Ovary (tissue), 9 donors: Measurements from ENCODE around the gene IDI2. TPM values are rescaled to one million over a fixed set of nuclear protein-coding genes. Genes with fewer than 3 reads are reported as not detected.

ENCODE experiments used
- DNase-seq, 5 donors: peaks; one replicate each; pipeline ENCODE4 v3.0.0-alpha.2; 2019 to 2020
- H3K27ac ChIP-seq, 2 donors: fragments of 200-600 bp; one replicate each; pipeline versions ENCODE4 v1.5.1 to v1.8.0; 2019 to 2022
- H3K27me3 ChIP-seq: fragments of 200-600 bp; one replicate; pipeline ENCODE4 v1.8.0; 2022
- H3K36me3 ChIP-seq: fragments of 200-600 bp; sonication (generic); one replicate; pipeline ENCODE4 v1.5.1; 2019
- H3K4me1 ChIP-seq: one replicate; pipeline ENCODE4 v1.8.1; 2013; ENCODE audit warnings: mild to moderate bottlenecking, moderate library complexity; ENCODE audit not compliant: insufficient read depth
- H3K4me3 ChIP-seq: fragments of 200-600 bp; sonication (generic); one replicate; pipeline ENCODE4 v1.5.1; 2017
- H3K9me3 ChIP-seq, 2 donors: fragments of 200-600 bp in 1 of 2; sonication (generic) in 1 of 2; one replicate each; pipeline versions ENCODE4 v1.5.1 to v1.8.1; 2013 to 2019; ENCODE audit warnings: mild to moderate bottlenecking in 1 of 2, moderate library complexity in 1 of 2
- CTCF ChIP-seq, 3 donors: fragments of 450-650 bp in 2 of 3; fragments of 200-600 bp in 1 of 3; IDR thresholded peaks; one replicate each; pipeline versions ENCODE4 v1.5.1 to v1.8.0; 2016 to 2022; ENCODE audit warnings: antibody characterized with exemption in 3 of 3, mild to moderate bottlenecking in 1 of 3
- EP300 ChIP-seq: sonication (generic); formaldehyde crosslinking; IDR thresholded peaks from one replicate; pipeline ENCODE4 v1.6.1; 2017; ENCODE audit warnings: antibody characterized with exemption
- POLR2A ChIP-seq: fragments of 450-650 bp; IDR thresholded peaks from one replicate; pipeline ENCODE4 v1.6.1; 2017; ENCODE audit warnings: antibody characterized with exemption, mild to moderate bottlenecking, moderate library complexity
- WGBS, 3 donors: extraction: QIAGEN DNeasy Blood & Tissue Kit in 1 of 3; methylation state at CpG; one replicate each; pipeline versions ENCODE4 v1.1.5 to v1.1.7; 2013 to 2017; 5-methylcytosine and 5-hydroxymethylcytosine counted together
- intact Hi-C, 4 donors: fragments of 100-400 bp; cut with DNase I; formaldehyde crosslinking; loops; one replicate each; pipeline versions ENCODE4 v1.11.0 to v1.15.1; 2022 to 2023
- polyA plus RNA-seq, 2 donors: library from polyadenylated mRNA; stranded (reverse); fragments of 200-250 nt in 1 of 2; fragments of 350-450 nt in 1 of 2; fragmentation: Illumina TruSeq in 1 of 2; extraction: RNeasy Lipid Tissue Mini Kit (QIAGEN cat#74804) in 1 of 2; gene quantifications; one replicate each; pipeline ENCODE4 v1.2.3, GENCODE V29; 2013 to 2014
- total RNA-seq, 7 donors: library from RNA; depleted of rRNA in 2 of 7; stranded (reverse); fragments of >200 nt in 2 of 7; fragmentation: NEBNext Ultra II Directional in 3 of 7; extraction: Animal tissue kit (Norgen Biotek cat#: 25700) in 3 of 7; gene quantifications; one replicate each; pipeline versions ENCODE4 v1.1.0 to v1.2.4, GENCODE V29; 2016 to 2023
- donor health status: DM: no; HTN: no; CAD: no; lungs with moderate emphysema.
- donor health status: DM: no; HTN: no; CAD: no.
- donor health status: Bipolar disorder and iron deficiency.
- donor health status: DM: yes; HTN: yes; CAD: no.
- donor health status: DM: no; HTN: no; CAD: no.
- donor health status: DM: yes; HTN: yes; CAD: no.

IDI2 gene
- total and polyA plus RNA-seq, 9 donors, result not detected

- no peak overlapping the region for H3K27ac ChIP-seq
- no peaks in the 10 kb centered on the region for H3K4me1 ChIP-seq
- TF ChIP-seq POLR2A (no peak), EP300 (no peak), CTCF (IDR thresholded peaks at IDR 0.05) (no peak)
- peaks cover 2% of the 10 kb centered on the region for H3K36me3 ChIP-seq
- H3K27me3 ChIP-seq, result no peaks in the 10 kb centered on the region
- H3K9me3 ChIP-seq, result no peaks in the 10 kb centered on the region
- intact Hi-C loops, result no loop called here
- no peak for DNase-seq
- 81 to 84% (median 83%) methylated on average over 19 of the region's 19 CpGs for WGBS, 3 donors
- no peak overlapping the region for H3K4me3 ChIP-seq
These were observed 28.2 kb downstream of the IDI2 start for GRCh38 chr10:997266-998022.

- Histone ChIP-seq H3K9me3 (no peaks in the 10 kb centered on the region), H3K27ac (no peak overlapping the region), H3K4me1 (no peaks in the 10 kb centered on the region), H3K4me3 (no peak overlapping the region), H3K27me3 (no peaks in the 10 kb centered on the region), H3K36me3 (no peaks in the 10 kb centered on the region)
- WGBS, 3 donors, result 95 to 98% (median 95%) methylated on average over 12 of the region's 12 CpGs
- intact Hi-C loops, result no loop called here
- DNase-seq, result no peak
- TF ChIP-seq EP300 (no peak), POLR2A (no peak), CTCF (IDR thresholded peaks at IDR 0.05) (no peak)
These were observed 29.6 kb downstream of the IDI2 start for GRCh38 chr10:996031-996430.

- H3K9me3 ChIP-seq, result no peaks in the 10 kb centered on the region
- WGBS, 3 donors, result 91 to 93% (median 92%) methylated on average over 7 of the region's 7 CpGs
- TF ChIP-seq POLR2A (no peak), CTCF (IDR thresholded peaks at IDR 0.05) (no peak), EP300 (no peak)
- no peaks in the 10 kb centered on the region for H3K36me3 ChIP-seq
- intact Hi-C loops, result no loop called here
- no peaks in the 10 kb centered on the region for H3K27me3 ChIP-seq
- no peak overlapping the region for H3K4me3 ChIP-seq
- H3K27ac ChIP-seq, result no peak overlapping the region
- H3K4me1 ChIP-seq, result no peaks in the 10 kb centered on the region
- DNase-seq, result no peak
These were observed 30.1 kb downstream of the IDI2 start for GRCh38 chr10:995559-995926.

- Histone ChIP-seq H3K27me3 (no peaks in the 10 kb centered on the region), H3K4me1 (no peaks in the 10 kb centered on the region), H3K27ac (no peak overlapping the region), H3K36me3 (no peaks in the 10 kb centered on the region), H3K4me3 (no peak overlapping the region), H3K9me3 (no peaks in the 10 kb centered on the region)
- 91 to 96% (median 92%) methylated on average over 6 of the region's 6 CpGs for WGBS, 3 donors
- no peak for DNase-seq
- TF ChIP-seq CTCF (IDR thresholded peaks at IDR 0.05) (no peak), POLR2A (no peak), EP300 (no peak)
- intact Hi-C loops, result no loop called here
These were observed 30.7 kb downstream of the IDI2 start for GRCh38 chr10:994836-995558.
